OCI-LY1 (cell line): Measurements from ENCODE around the gene PRKAR2B.

Experiments used
- EZH2 ChIP-seq: fragments of 200-600 bp; sonication (generic), shearing (Covaris generic); IDR thresholded peaks from 2 replicates; pipeline ENCODE4 v1.8.0; 2017; ENCODE audit warnings: borderline replicate concordance, mixed run types, mild to moderate bottlenecking, antibody characterized with exemption, low read length, moderate library complexity, mixed read lengths
- TF ChIP-seq, protein P1 (sequence below): fragments of 200-600 bp; sonication (generic), shearing (Covaris generic); IDR thresholded peaks from 2 replicates; pipeline ENCODE4 v1.5.1; 2017; ENCODE audit warnings: mild to moderate bottlenecking, antibody characterized with exemption, low read length, moderate library complexity, mixed read lengths

DNA sequence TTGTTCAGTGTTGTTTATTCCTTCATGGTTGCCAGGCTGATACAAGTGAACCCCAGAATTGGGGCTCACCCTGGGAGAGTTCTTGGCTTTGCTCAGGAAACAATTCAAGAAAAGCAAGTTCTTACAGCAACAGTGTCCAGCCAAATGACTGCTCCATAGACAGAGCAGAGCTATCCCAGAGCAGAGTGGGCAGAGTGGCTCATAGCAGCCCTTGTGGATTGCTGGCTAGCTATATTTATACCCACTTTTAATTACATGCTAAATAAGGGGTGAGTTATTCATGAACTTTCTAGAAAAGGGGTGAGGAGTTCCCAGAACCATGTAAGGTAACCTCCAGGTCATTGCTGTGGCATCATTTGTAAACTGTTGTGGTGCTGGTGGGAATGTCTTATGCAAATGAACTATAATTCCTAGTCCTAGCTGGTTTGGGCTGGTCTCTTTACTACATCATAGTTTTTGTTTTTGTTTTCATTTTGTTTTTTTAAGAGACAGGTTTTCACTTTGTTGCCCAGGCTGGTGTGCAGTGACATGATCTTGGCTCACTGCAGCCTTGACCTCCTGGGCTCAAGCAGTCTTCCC, 64.4 kb downstream of the PRKAR2B start:
- TF ChIP-seq, protein P1, sequence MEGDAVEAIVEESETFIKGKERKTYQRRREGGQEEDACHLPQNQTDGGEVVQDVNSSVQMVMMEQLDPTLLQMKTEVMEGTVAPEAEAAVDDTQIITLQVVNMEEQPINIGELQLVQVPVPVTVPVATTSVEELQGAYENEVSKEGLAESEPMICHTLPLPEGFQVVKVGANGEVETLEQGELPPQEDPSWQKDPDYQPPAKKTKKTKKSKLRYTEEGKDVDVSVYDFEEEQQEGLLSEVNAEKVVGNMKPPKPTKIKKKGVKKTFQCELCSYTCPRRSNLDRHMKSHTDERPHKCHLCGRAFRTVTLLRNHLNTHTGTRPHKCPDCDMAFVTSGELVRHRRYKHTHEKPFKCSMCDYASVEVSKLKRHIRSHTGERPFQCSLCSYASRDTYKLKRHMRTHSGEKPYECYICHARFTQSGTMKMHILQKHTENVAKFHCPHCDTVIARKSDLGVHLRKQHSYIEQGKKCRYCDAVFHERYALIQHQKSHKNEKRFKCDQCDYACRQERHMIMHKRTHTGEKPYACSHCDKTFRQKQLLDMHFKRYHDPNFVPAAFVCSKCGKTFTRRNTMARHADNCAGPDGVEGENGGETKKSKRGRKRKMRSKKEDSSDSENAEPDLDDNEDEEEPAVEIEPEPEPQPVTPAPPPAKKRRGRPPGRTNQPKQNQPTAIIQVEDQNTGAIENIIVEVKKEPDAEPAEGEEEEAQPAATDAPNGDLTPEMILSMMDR, result no peak
- TF ChIP-seq EZH2, result no peak
